Daoy (cell line): ENCODE results near the gene GRIA4. TPM values are rescaled to one million over a fixed set of nuclear protein-coding genes. Genes with fewer than 3 reads are reported as not detected.
A peak's percentile ranks its signal among the peaks of the same experiment; 100 is the strongest.

Source experiments
- DNase-seq: peaks from one replicate; pipeline ENCODE4 v3.0.0-alpha.2; 2015; ENCODE audit warnings: low read depth
- total RNA-seq: library from RNA; depleted of rRNA; stranded (reverse); fragments of >200 nt; shearing (Covaris generic); gene quantifications from 2 replicates; pipeline ENCODE4 v1.2.3, GENCODE V29; 2014; rRNA removed

GRIA4 gene
- total RNA-seq: 1.2 and 1.5 TPM in 2 replicates

- peak; percentile 54 for DNase-seq
Measured at GRCh38 chr11:105609832-105610781, at the start of gene GRIA4. Gene GRIA4, plus strand, starts transcription at chr11:105610073. Its CDS starts 925 bp downstream, at chr11:105610998.

DNA sequence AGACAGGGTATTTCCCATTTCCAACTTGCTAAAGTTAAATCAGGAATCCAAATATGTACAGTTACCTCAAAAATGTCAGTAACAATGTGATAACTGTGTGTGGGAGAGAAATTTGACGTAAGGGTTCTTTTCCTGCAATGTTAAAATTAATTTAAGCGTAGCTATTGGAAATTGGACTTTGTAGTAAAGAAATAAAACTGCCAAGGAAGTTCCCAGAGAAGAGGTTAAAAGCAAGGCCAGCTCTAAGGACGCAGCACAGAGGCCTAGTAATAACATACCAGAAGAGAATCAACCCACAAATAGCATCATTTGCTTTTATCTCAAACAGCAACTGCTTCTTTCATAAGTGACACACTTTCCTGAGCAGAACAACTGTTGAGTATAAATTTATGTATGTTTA lies 36.8 kb upstream of the GRIA4 start:
- DNase-seq: no peak

- DNase-seq: no peak
Measured at GRCh38 chr11:105574974-105575373, 34.9 kb upstream of the GRIA4 start.

- no peak for DNase-seq
Measured at GRCh38 chr11:105577641-105578040, 32.2 kb upstream of the GRIA4 start.

DNA sequence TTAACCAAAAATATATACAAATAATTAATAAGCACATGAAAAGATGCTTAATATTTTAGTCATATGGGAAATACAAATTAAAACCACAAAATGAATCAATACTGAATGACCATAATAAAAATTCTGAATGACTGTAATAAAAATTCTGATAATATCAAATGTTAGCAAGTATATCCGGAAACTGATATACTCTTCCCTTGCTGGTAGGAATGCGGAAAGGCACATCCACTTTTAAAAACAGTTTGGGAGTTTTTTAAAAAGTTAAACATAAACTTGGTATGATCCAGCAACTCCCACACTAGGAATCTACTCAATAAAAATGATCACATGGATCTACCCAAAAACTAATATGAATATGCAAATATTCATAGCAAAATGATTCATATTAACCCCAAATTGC lies 30.8 kb upstream of the GRIA4 start:
- DNase-seq: no peak

- DNase-seq: no peak
Measured at GRCh38 chr11:105582497-105582896, 27.4 kb upstream of the GRIA4 start.

GRCh38 chr11:105588001-105588400 lies 21.9 kb upstream of the GRIA4 start:
- peak; percentile 27 for DNase-seq

GRCh38 chr11:105589346-105589745 lies 20.5 kb upstream of the GRIA4 start:
- DNase-seq: no peak

DNA sequence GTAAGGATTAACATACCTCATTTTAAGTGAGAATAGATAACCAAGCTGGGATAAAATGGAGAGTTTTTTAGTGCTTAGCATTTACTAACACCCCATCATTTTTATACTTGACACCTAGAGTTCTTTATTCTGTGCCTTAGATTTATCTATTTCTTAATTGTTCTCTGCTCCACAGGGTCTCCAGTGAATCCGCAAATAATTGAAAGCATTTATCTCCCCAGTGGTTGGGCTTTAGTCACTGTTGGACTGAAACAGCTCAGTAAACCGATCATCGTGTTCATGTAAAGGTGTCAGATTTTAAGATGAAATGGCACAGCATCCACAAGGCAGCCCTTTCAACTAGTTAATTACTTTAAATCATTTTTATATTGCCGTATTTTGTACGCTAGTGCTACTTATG lies 17.8 kb upstream of the GRIA4 start:
- no peak for DNase-seq

DNA sequence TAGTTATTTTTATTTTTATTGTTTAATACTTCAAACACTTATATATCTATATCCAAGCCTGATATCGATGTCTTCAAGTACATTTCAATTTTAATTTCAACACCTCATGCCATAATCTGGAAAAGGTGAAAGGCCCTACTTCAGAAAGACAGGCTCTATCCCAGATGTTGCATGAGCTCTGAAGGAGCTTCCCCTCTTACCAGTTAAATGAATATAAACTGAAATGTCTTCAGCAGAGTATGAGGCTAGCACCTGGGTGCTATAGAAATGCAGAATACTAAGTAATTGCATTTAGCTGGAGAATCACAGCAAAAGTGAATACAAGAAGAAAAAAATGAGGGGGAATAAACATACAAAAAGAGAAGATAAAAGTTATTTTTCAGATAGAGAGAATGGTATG lies 11.5 kb upstream of the GRIA4 start:
- DNase-seq: no peak

DNA sequence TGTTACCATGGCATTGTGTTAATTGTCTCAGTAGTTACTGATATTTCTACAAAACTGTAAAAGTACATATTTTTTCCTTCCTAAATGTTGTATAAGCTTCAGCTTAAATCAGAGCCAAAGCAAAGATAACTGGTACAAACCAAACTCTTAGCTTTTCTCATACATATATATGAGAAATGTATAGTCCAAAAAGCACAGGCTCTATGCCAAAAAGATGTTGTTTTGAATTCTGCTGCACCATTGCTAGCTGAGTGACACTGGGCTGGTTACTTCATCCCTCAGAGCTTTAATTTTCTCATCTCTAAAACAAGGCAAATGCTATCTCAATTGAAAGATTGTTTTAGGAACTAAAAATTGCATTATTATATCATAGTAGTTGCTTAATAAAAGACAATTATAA lies 6.7 kb upstream of the GRIA4 start:
- no peak for DNase-seq

DNA sequence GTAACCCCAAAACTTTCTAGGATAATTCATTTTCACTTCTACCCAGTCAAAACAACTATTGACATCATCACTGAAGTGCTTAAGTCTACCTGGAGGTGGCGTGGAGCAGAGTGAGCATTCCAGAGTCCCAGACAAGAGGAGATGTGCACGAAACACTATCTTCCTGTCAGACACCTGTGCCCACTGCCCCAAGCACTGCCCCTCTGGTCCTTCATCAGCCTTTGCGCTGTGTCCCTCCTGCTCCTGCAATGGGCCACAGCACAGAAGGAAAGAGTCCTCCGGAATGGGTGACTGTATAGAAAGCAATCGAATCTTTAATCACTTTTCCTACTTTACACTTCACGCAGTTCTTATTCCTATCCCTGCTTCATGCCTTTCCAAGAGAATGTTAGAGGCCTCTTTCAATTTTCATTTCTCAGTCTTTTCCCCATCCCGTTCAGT lies 512 bp upstream of the GRIA4 start:
- DNase-seq: peak; percentile 21

DNA sequence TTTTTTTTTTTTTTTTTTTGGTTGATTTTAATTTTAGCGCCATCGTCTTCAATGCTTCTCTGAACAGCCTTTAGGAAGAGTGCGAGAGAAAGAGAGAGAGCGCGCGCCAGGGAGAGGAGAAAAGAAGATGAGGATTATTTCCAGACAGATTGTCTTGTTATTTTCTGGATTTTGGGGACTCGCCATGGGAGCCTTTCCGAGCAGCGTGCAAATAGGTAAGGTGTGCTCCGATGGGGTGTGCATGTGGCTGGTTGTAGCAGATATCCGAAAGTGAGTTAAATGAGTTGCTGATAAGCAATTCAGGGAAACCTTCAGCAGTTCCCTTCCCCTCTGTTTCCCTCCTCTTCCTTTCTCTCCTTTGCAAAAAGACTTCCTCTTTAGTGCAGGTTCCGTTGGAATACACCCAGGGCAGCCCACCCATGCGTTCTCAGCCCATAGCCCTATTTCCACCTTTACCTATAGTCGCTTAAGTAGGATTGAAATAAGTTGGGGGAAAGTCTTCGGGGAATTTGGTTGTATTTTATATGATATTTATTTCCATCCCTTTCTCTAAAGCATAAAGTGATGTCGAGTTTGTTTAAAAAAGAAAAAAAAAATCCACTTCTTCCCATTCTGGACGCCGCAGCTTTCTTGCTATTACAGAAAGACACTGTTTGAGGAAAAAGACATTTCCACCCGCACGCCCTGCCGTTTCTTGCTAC lies 1.1 kb downstream of the GRIA4 start:
- no peak for DNase-seq

GRCh38 chr11:105611572-105612441 lies 1.9 kb downstream of the GRIA4 start:
- DNase-seq: no peak

DNA sequence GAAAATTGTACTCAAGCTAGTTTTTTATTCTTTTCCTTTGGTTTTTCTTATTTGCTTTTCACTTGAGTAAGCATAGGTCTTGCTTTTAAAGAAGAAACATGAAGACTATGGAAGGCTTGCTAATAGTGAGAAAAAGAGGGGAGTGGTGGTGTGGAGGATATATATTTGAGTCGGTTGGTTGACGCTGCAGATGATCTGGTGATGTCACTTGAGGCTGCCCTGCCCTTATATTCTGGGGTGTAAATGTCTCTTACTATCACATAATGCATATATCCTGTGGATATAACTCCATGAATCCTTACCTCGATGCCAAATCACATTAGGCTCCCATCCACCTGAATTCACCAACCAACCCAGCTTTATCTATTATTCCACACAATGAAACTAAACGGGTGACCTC lies 2.9 kb downstream of the GRIA4 start:
- DNase-seq: no peak

- no peak for DNase-seq
Measured at GRCh38 chr11:105613183-105613582, 3.3 kb downstream of the GRIA4 start.

GRCh38 chr11:105618343-105618955 lies 8.6 kb downstream of the GRIA4 start:
- DNase-seq: no peak

DNA sequence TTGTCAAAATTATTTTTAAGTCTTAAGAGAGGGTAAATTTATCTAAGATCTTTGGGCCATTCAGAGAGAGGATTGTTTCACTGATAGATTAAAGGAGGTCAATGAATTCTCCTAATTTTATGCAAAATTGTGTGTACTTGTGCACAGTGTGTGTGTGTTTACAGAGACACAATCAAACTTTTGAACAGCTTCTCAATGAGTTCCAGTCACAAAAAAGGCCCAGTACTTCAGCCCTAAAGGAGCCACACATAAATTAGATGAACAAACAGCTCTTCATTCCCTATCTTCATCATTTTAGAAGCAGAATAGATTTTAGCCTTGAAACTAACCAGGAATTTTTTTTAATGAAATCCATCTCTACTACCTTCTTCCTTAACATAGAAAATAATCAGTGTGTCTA lies 9.7 kb downstream of the GRIA4 start:
- no peak for DNase-seq

- DNase-seq: no peak
Measured at GRCh38 chr11:105622016-105622415, 12.1 kb downstream of the GRIA4 start.

DNA sequence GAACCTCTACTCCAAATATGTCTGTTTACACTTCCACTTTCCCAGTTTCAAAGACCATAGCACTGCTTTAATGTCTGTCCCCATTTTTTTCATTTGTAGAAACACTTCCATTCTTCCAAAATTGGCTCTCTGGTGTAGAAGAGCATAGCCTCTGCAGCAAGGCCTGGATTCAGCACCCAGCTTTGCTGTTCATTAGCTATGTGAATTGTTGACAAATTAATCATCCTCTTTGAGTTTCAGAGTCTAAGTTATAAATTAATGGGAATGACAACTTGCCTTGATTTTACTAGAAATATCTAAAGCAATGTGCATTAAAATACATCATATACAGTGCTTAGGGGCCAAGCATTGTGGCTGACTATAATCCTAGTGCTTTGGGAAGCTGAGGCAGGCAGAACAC lies 22.4 kb downstream of the GRIA4 start:
- DNase-seq: no peak

DNA sequence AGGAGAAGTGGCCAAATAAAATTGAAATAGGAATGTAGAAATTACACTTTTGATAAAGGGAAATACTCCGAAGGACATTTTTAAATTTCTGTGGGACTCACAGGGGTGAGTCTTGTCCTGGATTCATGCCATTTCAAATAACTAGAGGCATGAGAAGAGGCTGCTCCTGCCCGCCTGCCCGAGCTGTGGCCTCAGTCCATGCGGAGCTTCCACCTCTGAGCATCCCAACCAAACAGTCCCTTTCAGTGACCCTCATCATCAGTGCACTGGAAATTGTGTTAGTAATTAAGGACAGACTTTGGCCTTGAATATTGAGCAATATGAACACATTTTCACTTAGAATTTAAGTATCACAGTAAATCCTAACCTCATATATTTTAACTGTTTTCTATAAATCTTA lies 25.6 kb downstream of the GRIA4 start:
- DNase-seq: no peak
